GM18499 (cell line): ENCODE data around the gene MTX2.
A peak's percentile ranks its signal among the peaks of the same experiment; 100 is the strongest.
"Not testable (repeated sequence)": the region's sequence is repeated elsewhere in the genome, so short reads cannot be mapped to it uniquely, and the experiment has no call there.

Experiments
- ATAC-seq: cut with Tn5 transposase; IDR thresholded peaks from one replicate; pipeline ENCODE4 v1.9.1; 2021; ENCODE audit warnings: moderate number of reproducible peaks; ENCODE audit not compliant: insufficient read depth, unreplicated experiment

MTX2 gene

DNA sequence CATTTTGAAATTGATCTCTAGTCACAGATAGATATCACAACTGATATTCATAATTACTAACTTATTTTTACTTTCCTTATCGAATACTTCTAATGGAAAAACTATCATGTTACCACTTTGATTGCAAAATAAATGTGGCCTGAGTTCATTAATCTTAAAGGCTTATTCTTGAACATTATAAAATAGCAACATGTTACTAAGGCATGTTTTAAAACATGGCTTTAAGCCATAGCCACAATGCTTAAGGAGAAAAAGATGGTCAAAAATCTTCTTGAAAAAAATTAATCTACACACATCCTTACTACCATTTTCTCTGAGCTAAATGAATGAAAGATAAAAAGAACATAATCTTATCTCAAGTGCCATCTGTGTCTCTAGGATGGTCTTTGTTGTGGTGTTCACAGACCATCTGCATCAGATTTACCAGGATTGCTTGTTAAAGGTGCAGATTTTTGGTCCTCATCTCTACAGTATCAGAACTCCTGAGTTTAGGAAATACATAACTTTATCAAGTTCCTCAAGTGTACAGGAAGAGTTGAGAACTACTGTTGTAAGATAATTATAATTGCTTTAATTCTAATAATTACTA is 15.3 kb downstream of the MTX2 start:
- no peak for ATAC-seq

DNA sequence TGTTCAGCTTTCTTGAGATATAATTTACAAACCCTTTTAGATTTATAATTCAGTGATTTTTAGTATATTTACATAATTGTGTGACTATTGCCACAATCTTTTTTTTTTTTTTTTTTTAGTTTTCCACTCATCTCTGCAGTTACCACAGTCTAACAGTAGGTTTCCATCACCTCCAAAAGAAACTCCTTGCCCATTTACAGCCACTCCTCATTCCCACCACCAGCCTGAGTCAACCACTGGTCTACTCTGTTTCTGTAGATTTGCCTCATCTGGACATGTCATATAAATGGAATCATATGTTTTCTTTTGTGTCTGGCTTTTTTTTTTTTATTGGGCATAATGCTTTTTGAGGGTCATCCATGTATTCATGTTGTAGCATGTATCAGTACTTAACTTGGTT is 16.1 kb downstream of the MTX2 start:
- no peak for ATAC-seq

DNA sequence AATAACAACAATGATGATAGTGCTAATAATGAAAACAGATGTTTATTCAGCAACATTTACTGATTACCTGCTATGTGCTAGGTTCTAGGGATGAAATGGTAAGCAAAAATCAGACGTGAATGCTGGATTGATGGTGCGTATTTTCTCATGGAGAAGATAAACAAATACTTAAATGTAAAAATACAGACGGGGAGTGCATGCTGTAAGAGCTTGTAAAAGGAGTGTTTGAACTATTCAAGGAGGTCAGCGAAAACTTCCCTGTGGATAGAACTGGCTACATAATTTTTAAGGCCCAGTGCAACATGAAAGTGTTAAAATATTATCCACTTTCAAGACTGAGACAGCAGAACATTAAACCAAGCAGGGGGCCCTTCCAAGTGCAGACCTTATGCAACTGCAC is 22.1 kb downstream of the MTX2 start:
- no peak for ATAC-seq

DNA sequence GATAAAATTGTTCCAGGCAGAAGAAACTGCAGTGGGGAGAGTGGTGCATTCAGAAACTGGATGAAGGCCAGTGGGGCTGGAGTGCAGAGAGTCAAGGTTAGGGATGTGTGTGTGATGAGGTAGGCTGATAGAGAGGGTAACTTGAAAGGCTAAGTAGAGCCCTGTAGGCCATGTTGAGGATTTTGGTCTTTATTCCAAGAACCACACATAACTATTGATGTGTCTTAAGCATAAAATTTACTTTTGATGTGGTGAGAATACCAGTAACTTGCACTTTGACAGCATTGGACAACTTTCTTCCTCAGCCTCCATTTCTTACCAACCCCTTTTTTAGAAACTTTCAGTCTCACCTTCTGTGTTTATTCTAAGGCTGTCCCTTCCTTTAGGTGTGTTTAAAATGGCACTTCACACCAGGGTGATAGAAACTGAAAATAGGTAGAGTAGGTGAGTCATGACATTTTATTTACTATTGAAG is 22.6 kb downstream of the MTX2 start:
- ATAC-seq: peak; percentile 88

DNA sequence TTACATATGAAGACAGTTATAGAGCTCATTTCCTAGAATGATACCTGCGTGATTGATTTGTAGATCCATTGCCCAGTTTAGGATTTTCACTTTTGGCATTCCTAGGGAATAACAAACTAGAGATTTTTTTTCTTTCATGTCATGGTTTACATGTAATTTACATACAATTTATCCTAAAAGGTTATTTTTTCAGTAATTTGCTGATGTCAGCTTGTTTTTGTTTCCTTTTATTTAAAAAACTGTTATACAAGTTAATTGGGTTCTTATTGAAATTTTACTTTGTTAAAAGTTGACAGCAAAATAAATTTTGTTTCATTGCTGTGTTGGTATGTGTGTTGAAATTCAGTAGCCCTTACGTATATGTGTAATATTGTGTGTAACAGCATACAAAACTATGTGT is 23.4 kb downstream of the MTX2 start:
- no peak for ATAC-seq

DNA sequence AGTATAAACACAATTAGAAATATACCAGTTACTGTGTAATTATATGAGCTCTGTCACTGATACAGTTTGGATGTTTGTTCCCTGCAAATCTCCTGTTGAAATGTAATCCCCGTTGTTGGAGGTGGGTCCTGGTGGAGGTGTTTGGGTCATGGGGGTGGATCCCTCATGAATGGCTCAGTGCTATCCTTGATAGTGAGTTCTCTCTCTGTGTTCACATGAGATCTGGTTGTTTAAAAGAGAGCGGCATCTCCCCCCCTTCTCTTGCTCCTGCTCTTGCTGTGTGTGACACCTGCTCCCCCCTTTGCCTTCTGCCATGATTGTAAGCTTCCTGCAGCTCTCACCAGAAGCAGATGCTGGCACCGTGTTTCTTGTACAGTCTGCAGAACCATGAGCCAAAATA is 24.1 kb downstream of the MTX2 start:
- ATAC-seq: no peak

DNA sequence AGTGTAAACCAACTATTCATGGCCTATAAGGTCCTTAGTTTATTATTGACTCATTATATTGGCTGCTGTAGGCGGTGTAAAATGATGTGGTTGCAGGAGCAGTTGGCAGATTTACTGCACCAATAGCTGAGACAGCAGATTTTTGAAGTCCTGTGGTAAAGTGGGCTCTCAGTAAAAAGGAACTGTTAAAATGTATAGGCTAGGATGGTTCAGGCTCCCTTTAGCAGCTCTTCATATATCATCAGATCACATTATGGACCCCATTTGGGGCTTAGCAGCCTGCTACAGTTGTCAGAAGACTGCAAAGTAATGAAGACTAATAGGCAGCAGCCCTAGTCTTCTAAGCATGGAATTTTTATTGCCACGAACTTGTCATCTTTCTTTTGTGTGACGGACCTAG is 27.8 kb downstream of the MTX2 start:
- ATAC-seq: no peak

DNA sequence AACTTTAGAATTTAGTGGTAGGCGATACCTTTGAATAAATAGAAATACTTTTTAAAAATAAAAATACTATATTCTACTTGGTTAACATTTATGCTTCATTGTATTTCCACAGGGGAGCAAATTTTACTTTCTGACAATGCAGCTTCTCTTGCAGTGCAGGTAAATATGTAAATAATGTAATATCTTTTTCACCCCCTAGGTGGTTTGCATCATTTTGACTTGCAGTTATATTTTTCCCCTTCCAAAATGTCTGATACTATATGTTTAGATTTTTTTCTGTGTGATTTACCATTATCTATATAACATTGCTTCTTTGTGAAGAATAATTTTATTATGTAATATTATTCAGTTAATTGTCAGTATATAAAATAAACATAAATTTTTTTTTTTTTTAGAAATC is 28.5 kb downstream of the MTX2 start:
- no peak for ATAC-seq

DNA sequence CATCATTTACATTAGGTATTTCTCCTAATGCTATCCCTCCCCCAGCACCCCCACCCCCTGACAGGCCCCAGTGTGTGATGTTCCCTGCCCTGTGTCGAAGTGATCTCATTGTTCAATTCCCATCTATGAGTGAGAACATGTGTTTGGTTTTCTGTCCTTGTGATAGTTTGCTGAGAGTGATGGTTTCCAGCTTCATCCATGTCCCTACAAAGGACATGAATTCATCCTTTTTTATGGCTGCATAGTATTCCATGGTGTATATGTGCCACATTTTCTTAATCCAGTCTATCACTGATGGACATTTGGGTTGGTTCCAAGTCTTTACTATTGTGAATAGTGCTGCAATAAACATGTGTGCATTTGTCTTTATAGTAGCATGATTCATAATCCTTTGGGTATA is 36.8 kb downstream of the MTX2 start:
- not testable (repeated sequence) for ATAC-seq

DNA sequence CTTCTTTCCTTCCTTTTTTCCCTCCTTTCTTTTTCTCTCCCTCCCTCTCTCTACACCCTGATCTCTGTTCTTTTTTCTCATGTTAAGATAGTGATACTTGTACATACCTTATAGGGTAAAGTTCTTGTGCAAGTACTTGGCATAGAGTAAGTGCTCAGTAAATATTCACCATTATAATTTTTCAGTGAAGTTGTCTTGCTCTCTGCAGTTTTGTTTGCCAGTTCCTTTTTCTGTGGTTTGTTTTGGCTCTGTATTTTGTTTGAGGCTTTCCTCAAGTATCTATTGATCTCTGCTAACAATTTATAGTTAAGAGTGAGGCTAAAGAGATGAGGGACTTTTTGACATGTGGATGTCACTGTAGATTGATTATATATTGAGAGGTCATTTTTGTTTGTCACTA is 48.0 kb downstream of the MTX2 start:
- no peak for ATAC-seq

DNA sequence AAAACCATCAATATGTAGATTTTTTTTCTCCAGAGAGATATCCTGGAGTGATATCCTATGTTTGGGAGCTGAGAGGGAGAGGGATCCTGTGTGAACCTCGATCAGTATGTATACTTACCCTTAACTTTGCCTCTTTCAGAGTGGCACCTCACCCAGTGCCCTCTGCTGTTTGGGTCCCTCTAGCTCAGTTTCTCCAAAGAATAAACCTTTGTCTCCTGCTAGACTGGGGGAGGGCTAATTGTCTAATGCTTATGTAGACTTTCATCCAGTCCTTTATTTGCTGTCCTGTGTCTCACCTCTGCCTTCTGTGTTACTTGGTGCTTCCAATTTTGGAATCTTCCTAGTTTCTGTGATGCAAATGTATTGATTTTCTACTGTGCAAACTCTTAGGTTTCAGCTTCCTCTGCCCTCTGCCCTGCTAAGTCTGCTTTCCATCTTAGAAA is 48.4 kb downstream of the MTX2 start:
- ATAC-seq: no peak

DNA sequence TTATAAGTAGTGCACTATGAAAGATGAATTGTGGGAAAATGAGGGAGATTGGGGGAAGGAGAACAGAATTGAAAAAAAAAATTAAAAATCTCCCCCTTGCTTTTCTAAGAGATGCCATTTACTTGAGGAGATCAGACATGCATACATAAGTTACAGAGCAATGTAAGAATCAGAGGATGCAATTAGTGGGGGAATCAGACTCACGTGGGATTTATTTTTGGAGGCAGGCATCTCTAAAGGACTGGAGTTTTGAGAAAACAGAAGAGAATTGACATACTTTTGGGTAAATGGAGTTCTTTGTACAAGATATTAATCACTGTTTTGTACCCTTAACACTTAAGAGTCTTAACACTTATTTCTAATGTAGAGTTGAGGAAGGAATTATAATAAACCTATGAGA is 52.7 kb downstream of the MTX2 start:
- no peak for ATAC-seq

DNA sequence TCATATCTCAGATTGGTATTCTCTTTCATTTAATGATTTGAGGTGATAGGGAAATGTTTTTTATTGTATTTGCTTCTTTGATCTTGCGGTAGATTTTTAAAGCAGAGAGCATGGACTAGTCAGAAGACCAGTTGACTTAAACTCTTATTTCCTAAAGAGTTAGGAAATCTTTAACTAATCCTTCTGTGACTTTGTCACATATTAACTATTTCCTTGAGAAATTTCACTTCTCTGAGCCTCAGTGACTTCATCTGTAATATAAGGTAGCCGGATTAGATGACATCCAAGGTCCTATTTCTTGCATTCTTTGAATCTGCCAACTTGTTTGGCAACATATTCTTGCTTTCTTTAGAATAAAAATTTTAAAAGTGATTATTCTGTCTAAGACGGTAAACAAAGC is 55.6 kb downstream of the MTX2 start:
- ATAC-seq: no peak

DNA sequence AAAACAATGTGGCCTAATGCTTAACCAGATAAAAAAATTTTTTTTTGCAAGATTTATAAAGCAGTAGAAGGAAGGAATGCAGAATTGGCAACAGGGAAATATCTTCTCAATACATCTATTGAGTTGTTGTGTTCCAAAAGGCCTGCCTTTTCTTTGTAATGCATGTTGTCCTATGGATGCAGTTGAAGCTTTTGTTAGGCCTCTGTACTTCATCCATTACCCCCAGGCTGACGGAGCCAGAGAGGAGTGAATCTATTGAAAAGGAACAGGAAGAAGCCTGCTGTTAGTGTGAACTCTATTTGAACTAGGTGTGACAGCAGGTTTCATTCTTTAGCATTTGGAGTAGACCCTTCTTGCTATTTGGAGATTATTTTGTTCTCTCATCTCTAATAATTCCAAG is 56.5 kb downstream of the MTX2 start:
- no peak for ATAC-seq

DNA sequence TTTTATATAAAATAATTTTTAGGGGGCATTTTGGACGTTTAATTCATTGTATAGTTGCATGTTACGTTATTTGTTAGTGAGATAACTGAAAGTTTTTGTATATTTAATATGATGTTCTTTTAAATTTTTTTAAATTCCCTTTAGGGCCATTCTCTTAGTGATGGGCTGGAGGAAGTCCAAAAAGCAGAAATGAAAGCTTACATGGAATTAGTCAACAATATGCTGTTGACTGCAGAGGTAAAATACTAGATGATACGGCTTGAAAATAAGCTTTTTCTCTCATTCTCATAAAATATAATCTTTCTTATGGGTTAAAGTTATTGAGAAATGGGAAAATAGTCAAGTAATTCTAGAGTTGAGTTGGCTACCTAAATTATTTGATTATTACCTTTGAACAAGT is 58.9 kb downstream of the MTX2 start:
- no peak for ATAC-seq

DNA sequence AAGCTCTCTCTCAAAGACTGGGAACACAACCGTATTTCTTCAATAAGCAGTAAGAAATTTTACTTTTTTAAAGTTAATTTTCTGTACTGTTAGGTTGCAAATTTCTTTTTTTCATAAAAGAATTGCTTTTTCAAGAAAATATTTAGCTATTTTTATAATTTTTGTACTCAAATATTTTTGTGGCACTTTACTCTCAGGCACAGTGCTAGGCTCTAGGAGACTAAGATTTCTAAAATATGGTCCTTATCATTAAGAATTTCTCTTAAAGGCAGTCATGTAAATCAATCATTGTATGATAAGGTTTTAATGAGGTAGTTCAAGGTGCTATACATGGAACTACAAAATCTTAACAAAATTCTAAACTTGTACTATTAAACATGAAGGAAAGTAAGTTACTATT is 61.4 kb downstream of the MTX2 start:
- ATAC-seq: no peak

DNA sequence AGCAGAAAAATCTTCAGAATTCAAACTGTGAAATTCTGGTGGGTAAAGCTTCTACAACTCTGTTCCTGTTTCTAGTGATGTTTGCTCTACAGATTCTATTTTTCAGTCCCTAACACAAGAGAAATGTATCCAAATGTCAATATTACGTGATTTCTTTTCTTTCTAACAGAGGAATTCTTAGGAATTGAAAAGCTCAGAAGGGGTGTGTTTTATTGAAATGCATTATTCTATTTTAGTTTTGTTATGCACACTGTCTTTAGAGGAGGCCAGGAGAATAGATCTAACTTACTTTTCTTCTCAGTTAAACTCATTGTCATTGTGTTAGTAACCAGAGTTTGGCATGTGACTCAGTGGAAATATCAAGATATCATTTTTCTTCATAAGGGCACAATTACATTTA is 62.4 kb downstream of the MTX2 start:
- ATAC-seq: no peak

DNA sequence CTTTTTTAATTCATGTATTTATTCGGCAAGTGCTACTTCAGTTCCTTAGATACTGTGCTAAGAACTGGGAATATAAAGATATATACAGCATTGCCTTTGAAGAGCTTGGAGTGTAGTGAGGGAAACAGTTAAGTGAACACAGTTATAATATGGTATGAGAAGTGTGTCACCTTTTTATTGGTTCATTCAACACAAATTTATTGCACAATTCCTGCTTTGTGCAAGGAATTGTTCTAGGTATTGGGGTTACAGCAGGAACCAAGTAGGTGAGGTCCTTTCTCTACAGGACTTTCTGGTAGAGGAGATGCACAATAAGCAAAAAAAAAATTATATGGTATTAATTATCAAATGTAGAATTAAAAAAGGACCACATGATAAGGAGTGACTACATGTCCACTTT is 65.5 kb downstream of the MTX2 start:
- ATAC-seq: no peak

DNA sequence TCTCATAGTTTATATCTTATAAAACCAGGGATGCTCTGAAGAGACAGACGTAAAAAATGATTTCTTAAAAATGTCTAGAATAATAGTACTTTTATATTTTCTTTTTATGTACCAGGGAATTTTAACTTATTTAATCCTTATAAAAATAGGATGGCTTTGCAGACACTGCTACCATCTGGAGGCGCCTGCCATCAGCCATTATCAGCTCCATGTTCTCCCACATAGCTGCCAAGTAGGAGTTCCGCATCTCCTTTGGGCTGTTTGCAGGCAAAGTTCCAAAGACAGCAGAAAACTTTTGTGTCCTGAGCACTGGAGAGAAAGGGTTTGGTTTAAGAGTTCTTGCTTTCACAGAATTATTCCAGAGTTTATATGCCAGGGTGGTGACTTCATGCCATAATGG is 69.2 kb downstream of the MTX2 start:
- ATAC-seq: no peak

DNA sequence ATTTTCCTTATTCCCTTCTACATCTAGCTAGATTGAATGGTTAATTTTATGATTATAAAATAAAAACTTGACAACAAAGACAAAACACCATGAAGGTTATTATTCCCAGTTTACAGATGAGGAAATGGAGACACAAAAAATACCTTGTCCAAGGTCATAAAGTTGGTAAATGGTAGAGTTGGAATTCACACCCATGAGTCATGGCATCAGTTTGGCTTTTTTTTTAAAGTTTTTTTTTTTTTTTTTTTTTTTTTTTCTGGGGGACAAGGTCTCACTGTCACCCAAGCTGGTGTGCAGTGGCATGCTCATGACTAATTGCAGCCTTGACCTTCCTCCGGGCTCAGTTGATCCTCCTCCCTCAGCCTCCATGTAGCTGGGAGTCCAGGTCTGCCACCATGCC is 70.0 kb downstream of the MTX2 start:
- no peak for ATAC-seq

DNA sequence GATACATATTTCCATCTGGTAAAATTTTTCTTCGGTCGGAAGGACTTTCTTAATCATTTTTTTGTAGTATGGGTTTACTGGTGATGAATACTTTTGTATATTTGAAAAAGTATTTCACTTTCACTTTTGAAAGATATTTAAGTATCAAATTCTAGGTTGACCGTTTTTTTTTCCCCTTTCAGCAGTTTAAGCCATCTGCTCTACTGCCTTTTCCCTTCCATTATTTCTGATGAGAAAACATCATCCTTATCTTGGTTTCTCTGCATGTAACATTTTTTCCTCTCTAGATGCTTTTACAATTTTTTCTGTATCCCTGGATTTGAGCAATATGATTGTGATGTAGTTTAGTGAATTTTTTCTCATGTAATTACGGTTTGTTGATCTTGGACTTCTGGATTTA is 87.0 kb downstream of the MTX2 start:
- no peak for ATAC-seq

DNA sequence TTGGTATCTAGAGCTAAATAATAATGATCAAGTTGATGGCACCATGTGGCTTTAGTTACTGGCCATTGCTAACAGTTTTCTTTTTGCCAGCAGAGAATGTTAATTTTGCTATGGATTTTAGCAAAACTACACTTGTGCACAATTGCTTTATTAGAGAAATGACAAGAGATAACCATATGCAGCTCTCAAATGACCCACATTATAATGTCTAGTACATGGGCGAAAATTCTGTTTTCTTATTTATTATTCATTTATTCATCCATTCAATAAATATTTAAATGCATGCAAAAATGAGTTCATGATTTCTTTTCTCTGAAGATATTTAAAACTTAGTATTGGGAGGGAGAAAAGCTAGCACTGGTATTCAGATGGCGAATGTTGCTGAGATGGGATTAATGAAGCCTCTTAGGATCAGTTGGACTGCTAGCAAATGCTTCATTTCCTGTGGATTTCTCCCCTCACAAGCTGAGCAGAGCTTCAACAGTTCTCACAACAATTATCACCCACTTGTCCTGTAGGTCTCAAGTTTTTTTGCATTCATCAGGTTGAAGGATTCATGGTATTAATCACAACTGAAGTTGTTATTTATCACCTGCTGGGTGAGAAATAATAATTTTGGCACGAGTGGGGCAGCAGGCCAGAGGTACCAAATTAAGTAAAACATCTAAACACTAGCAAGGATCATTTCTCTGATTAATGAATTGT is 95.2 kb downstream of the MTX2 start:
- no peak for ATAC-seq
